Gastroesophageal sphincter (tissue), 4 donors: ENCODE data around the gene NOS1AP. TPM values are rescaled to one million over a fixed set of nuclear protein-coding genes. Genes with fewer than 3 reads are reported as not detected.
"Not testable (repeated sequence)": the region's sequence is repeated elsewhere in the genome, so short reads cannot be mapped to it uniquely, and the experiment has no call there.

Source experiments
- ATAC-seq: fragments of 150-250 bp; one replicate; pipeline ENCODE4 v1.9.1; 2016; ENCODE audit warnings: mild to moderate bottlenecking, moderate library complexity
- H3K27ac ChIP-seq, 4 donors: fragments of 200-600 bp; sonication (generic) in 3 of 4; 1 replicate in 3 of 4; 2 replicates in 1 of 4; pipeline ENCODE4 v1.5.1; 2016 to 2019
- H3K27me3 ChIP-seq: fragments of 200-600 bp; sonication (generic); one replicate; pipeline ENCODE4 v1.5.1; 2019
- H3K36me3 ChIP-seq, 2 donors: fragments of 200-600 bp; sonication (generic); one replicate each; pipeline ENCODE4 v1.5.1; 2019; ENCODE audit warnings: control low read depth in 1 of 2
- H3K4me1 ChIP-seq, 3 donors: fragments of 200-600 bp; sonication (generic); 1 replicate in 2 of 3; 2 replicates in 1 of 3; pipeline ENCODE4 v1.5.1; 2016 to 2019; ENCODE audit warnings: control low read depth in 2 of 3
- H3K4me3 ChIP-seq, 2 donors: fragments of 200-600 bp; sonication (generic); one replicate each; pipeline ENCODE4 v1.5.1; 2019; ENCODE audit warnings: mild to moderate bottlenecking in 1 of 2, moderate library complexity in 1 of 2
- H3K9me3 ChIP-seq, 3 donors: fragments of 200-600 bp; sonication (generic); one replicate each; pipeline ENCODE4 v1.5.1; 2017 to 2019; ENCODE audit warnings: control low read depth in 2 of 3
- CTCF ChIP-seq, 4 experiments: fragments of 200-600 bp in 2 of 4; fragments of 450-650 bp in 2 of 4; sonication (generic) in 1 of 4; IDR thresholded peaks; one replicate each; pipeline ENCODE4 v1.5.1; 2017 to 2019; ENCODE audit warnings: antibody characterized with exemption in 4 of 4, mild to moderate bottlenecking in 2 of 4, moderate library complexity in 2 of 4
- EP300 ChIP-seq: sonication (generic); formaldehyde crosslinking; IDR thresholded peaks from one replicate; pipeline ENCODE4 v1.6.1; 2017; ENCODE audit warnings: antibody characterized with exemption, mild to moderate bottlenecking
- POLR2A ChIP-seq, 2 donors: fragments of 450-650 bp; IDR thresholded peaks; one replicate each; pipeline ENCODE4 v1.6.1; 2017; ENCODE audit warnings: antibody characterized with exemption in 2 of 2, mild to moderate bottlenecking in 2 of 2, moderate library complexity in 1 of 2
- POLR2AphosphoS5 ChIP-seq: sonication (generic); formaldehyde crosslinking; IDR thresholded peaks from one replicate; pipeline ENCODE4 v1.6.1; 2017; ENCODE audit warnings: antibody characterized with exemption
- WGBS, 2 donors: methylation state at CpG; one replicate each; pipeline ENCODE4 v1.1.5; 2018; ENCODE audit warnings: low coverage in 1 of 2; 5-methylcytosine and 5-hydroxymethylcytosine counted together
- total RNA-seq, 4 donors: library from RNA; depleted of rRNA; stranded (reverse); fragments of >200 nt; gene quantifications; one replicate each; pipeline ENCODE4 v1.1.0, GENCODE V29; 2016

Gene NOS1AP
- total RNA-seq, 4 donors from 2014 or later, result 3.5 to 7.8 (median 4.1) TPM

GRCh38 chr1:162171111-162171510 is 101.6 kb downstream of the NOS1AP start:
- H3K27me3 ChIP-seq, result no peaks in the 10 kb centered on the region
- no peak overlapping the region for H3K27ac ChIP-seq
- ATAC-seq, result no peak
- no peaks in the 10 kb centered on the region for H3K36me3 ChIP-seq
- H3K4me3 ChIP-seq, result no peak overlapping the region
- peaks cover 0 to 8% (median 0%) of the 10 kb centered on the region in 3 donors for H3K4me1 ChIP-seq
- H3K9me3 ChIP-seq, result no peaks in the 10 kb centered on the region
- TF ChIP-seq POLR2A (IDR thresholded peaks at IDR 0.05), result no peak
- no peak for TF ChIP-seq POLR2AphosphoS5
- TF ChIP-seq CTCF (IDR thresholded peaks at IDR 0.05), result no peak
- TF ChIP-seq EP300, result no peak
- 63 to 67% methylated on average over 3 of the region's 3 CpGs for WGBS, 2 donors

GRCh38 chr1:162172311-162173102 is 103.0 kb downstream of the NOS1AP start:
- Histone ChIP-seq H3K9me3 (no peaks in the 10 kb centered on the region), H3K27me3 (no peaks in the 10 kb centered on the region), H3K27ac (no peak overlapping the region), H3K4me3 (no peak overlapping the region), H3K4me1 (peaks cover 0 to 8% (median 0%) of the 10 kb centered on the region in 3 donors), H3K36me3 (no peaks in the 10 kb centered on the region)
- TF ChIP-seq POLR2AphosphoS5 (no peak), POLR2A (IDR thresholded peaks at IDR 0.05) (no peak), CTCF (IDR thresholded peaks at IDR 0.05) (no peak), EP300 (no peak)
- no peak for ATAC-seq
- 100% methylated on average over 1 to 2 of the region's 2 CpGs for WGBS, 2 donors

- not testable (repeated sequence) for H3K36me3 ChIP-seq, H3K4me3 ChIP-seq, H3K9me3 ChIP-seq, H3K4me1 ChIP-seq, H3K27me3 ChIP-seq, ATAC-seq, H3K27ac ChIP-seq
- 80% methylated on average over 1 of the region's 1 CpG; no CpG with 5 or more reads in 1 of the 2 donors for WGBS, 2 donors
Observed at GRCh38 chr1:162173607-162174006, 104.1 kb downstream of the NOS1AP start.

- H3K27me3 ChIP-seq, H3K27ac ChIP-seq, H3K4me1 ChIP-seq, H3K4me3 ChIP-seq, H3K9me3 ChIP-seq, H3K36me3 ChIP-seq, ATAC-seq: not testable (repeated sequence)
- WGBS, 2 donors, result 80% methylated on average over 2 of the region's 4 CpGs; no CpG with 5 or more reads in 1 of the 2 donors
Observed at GRCh38 chr1:162174027-162174426, 104.5 kb downstream of the NOS1AP start.

- TF ChIP-seq POLR2AphosphoS5 (no peak), POLR2A (IDR thresholded peaks at IDR 0.05) (no peak), EP300 (no peak), CTCF (IDR thresholded peaks at IDR 0.05) (no peak)
- Histone ChIP-seq H3K4me3 (no peak overlapping the region), H3K9me3 (no peaks in the 10 kb centered on the region), H3K27me3 (no peaks in the 10 kb centered on the region), H3K27ac (no peak overlapping the region), H3K4me1 (no peaks in the 10 kb centered on the region), H3K36me3 (no peaks in the 10 kb centered on the region)
- WGBS, 2 donors, result 60 to 83% methylated on average over 4 to 8 of the region's 9 CpGs
- ATAC-seq, result no peak
Observed at GRCh38 chr1:162175379-162176081, 106.0 kb downstream of the NOS1AP start.

GRCh38 chr1:162177126-162177525 is 107.6 kb downstream of the NOS1AP start:
- no peaks in the 10 kb centered on the region for H3K27me3 ChIP-seq
- TF ChIP-seq POLR2AphosphoS5 (no peak), POLR2A (IDR thresholded peaks at IDR 0.05) (no peak), CTCF (IDR thresholded peaks at IDR 0.05) (no peak), EP300 (no peak)
- 86 to 87% methylated on average over 3 of the region's 6 CpGs for WGBS, 2 donors
- H3K36me3 ChIP-seq, result no peaks in the 10 kb centered on the region
- H3K27ac ChIP-seq, result no peak overlapping the region
- H3K4me1 ChIP-seq, result no peaks in the 10 kb centered on the region
- no peak overlapping the region for H3K4me3 ChIP-seq
- no peaks in the 10 kb centered on the region for H3K9me3 ChIP-seq
- no peak for ATAC-seq
